ENCODE measurements around the gene RFPL3.

Gene RFPL3

DNA sequence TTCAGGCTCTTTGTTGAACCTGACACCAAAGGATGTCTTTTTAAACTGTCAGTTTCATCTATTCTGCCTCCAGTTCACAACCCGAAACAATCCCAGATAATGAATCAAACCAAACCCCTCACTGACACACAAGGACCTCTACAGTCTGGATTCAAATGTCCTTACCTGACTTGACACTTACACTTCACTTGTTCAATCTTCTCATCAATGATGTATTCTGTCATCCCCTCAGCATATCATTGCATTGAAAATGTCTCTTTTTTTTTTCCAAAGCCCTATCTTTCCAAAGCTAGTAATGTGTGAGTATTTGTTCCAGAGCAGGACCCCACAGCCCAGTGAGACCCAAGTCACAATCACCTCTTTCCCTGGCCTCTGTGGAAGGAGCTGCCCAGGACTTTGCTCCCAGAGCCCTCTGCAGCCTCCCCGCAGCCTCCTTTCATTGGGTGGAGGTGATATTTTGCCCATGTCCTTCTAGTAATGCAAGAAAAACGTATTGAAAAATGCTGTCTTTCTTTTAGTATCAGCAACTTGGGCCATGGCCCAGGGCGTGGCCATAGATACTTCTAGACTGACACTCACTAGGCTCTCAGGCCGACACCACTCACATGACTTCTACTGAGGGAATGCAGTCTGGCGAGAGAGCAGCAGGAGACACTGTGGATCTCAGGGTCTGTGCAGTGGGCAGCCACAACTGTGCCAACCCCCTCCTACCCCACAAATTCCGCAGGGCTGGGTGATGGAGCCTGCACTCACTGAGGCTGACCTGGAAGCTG lies 18.2 kb downstream of the RFPL3 start (continued):
- TF ChIP-seq, protein P1, sequence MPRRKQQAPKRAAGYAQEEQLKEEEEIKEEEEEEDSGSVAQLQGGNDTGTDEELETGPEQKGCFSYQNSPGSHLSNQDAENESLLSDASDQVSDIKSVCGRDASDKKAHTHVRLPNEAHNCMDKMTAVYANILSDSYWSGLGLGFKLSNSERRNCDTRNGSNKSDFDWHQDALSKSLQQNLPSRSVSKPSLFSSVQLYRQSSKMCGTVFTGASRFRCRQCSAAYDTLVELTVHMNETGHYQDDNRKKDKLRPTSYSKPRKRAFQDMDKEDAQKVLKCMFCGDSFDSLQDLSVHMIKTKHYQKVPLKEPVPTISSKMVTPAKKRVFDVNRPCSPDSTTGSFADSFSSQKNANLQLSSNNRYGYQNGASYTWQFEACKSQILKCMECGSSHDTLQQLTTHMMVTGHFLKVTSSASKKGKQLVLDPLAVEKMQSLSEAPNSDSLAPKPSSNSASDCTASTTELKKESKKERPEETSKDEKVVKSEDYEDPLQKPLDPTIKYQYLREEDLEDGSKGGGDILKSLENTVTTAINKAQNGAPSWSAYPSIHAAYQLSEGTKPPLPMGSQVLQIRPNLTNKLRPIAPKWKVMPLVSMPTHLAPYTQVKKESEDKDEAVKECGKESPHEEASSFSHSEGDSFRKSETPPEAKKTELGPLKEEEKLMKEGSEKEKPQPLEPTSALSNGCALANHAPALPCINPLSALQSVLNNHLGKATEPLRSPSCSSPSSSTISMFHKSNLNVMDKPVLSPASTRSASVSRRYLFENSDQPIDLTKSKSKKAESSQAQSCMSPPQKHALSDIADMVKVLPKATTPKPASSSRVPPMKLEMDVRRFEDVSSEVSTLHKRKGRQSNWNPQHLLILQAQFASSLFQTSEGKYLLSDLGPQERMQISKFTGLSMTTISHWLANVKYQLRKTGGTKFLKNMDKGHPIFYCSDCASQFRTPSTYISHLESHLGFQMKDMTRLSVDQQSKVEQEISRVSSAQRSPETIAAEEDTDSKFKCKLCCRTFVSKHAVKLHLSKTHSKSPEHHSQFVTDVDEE (CRISPR knock-in tag; IDR thresholded peaks at IDR 0.05), result no peak
- TF ChIP-seq ZNF565 (CRISPR knock-in tag; conservative IDR thresholded peaks at IDR 0.05; ENCODE audit: low read depth), result no peak

DNA sequence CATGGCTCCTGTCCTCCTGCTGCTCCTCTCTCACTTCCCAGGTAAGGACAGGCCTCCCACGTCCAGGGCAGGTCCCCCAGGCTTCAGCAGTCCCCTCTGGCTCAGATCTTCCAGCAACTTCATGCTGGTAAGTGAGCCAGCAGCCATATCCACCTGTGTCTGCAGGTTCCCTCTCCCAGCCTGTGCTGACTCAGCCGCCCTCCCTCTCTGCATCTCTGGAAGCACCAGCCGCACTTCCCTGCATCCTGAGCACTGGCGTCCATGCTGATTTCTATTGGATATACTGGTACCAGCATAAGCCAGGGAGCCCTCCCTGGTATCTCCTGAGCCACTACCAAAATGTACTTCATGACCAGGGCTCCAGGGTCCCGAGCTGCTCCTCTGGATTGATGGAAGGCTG lies 19.0 kb downstream of the RFPL3 start:
- TF ChIP-seq SNAI2 (CRISPR knock-in tag; IDR thresholded peaks at IDR 0.05), result no peak
- no peak for TF ChIP-seq ZNF8 (CRISPR knock-in tag; IDR thresholded peaks at IDR 0.05)
- TF ChIP-seq, protein P1 (CRISPR knock-in tag; IDR thresholded peaks at IDR 0.05), result no peak
- no peak for TF ChIP-seq ZNF565 (CRISPR knock-in tag; conservative IDR thresholded peaks at IDR 0.05; ENCODE audit: low read depth)
- TF ChIP-seq, protein P2, sequence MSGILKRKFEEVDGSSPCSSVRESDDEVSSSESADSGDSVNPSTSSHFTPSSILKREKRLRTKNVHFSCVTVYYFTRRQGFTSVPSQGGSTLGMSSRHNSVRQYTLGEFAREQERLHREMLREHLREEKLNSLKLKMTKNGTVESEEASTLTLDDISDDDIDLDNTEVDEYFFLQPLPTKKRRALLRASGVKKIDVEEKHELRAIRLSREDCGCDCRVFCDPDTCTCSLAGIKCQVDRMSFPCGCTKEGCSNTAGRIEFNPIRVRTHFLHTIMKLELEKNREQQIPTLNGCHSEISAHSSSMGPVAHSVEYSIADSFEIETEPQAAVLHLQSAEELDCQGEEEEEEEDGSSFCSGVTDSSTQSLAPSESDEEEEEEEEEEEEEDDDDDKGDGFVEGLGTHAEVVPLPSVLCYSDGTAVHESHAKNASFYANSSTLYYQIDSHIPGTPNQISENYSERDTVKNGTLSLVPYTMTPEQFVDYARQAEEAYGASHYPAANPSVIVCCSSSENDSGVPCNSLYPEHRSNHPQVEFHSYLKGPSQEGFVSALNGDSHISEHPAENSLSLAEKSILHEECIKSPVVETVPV (CRISPR knock-in tag; IDR thresholded peaks at IDR 0.05), result no peak
- TF ChIP-seq GLIS3 (CRISPR knock-in tag; IDR thresholded peaks at IDR 0.05), result no peak
- TF ChIP-seq ESRRG (CRISPR knock-in tag; IDR thresholded peaks at IDR 0.05), result no peak
- no peak for ATAC-seq

DNA sequence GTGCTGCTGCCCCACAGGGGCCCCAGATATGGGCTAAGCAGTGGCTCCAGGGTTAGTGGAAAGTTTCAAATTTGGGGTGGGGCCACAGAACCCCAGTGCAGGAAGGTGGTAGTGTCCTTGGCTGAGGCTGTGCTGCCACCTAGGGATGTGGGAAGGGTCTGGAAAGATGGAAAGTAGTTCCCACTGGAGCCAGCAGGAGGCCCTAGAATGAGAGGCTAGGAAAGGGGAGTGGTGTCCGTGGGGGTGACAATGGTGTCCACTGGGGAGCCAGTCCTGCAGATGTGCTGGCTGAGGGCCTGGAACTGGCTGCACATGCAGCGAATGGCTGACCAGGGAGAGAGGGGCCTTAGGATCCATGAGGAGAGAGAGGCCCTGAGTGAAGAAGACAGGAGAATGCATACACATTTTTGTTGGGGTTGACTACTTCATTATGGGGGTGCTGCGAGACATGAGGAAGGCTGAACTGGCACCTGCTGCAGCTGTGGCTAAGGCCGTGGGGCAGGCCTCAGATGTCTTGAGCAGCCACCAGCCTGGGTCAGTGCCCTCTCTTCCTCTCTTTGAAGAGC lies 21.1 kb downstream of the RFPL3 start:
- peak; percentile 94 for ATAC-seq
- TF ChIP-seq ZFP3 (CRISPR knock-in tag; IDR thresholded peaks at IDR 0.05), result no peak
- TF ChIP-seq ZNF70 (CRISPR knock-in tag; IDR thresholded peaks at IDR 0.05), result no peak
- TF ChIP-seq PPARA (CRISPR knock-in tag; IDR thresholded peaks at IDR 0.05; ENCODE audit: borderline replicate concordance), result no peak
- TF ChIP-seq GLIS3 (CRISPR knock-in tag; IDR thresholded peaks at IDR 0.05), result no peak
- TF ChIP-seq ARNTL (CRISPR knock-in tag; IDR thresholded peaks at IDR 0.05; ENCODE audit: borderline replicate concordance, low read depth), result no peak
- TF ChIP-seq ZFP30 (CRISPR knock-in tag; IDR thresholded peaks at IDR 0.05), result no peak
- TF ChIP-seq, protein P2 (CRISPR knock-in tag; IDR thresholded peaks at IDR 0.05), result no peak
- TF ChIP-seq ESRRG (CRISPR knock-in tag; IDR thresholded peaks at IDR 0.05), result no peak
- no peak for TF ChIP-seq OSR1 (CRISPR knock-in tag; IDR thresholded peaks at IDR 0.05)
- TF ChIP-seq TOX (CRISPR knock-in tag; IDR thresholded peaks at IDR 0.05; ENCODE audit: borderline replicate concordance), result no peak
- no peak for TF ChIP-seq ISL1 (CRISPR knock-in tag; IDR thresholded peaks at IDR 0.05)
- TF ChIP-seq, protein P3, sequence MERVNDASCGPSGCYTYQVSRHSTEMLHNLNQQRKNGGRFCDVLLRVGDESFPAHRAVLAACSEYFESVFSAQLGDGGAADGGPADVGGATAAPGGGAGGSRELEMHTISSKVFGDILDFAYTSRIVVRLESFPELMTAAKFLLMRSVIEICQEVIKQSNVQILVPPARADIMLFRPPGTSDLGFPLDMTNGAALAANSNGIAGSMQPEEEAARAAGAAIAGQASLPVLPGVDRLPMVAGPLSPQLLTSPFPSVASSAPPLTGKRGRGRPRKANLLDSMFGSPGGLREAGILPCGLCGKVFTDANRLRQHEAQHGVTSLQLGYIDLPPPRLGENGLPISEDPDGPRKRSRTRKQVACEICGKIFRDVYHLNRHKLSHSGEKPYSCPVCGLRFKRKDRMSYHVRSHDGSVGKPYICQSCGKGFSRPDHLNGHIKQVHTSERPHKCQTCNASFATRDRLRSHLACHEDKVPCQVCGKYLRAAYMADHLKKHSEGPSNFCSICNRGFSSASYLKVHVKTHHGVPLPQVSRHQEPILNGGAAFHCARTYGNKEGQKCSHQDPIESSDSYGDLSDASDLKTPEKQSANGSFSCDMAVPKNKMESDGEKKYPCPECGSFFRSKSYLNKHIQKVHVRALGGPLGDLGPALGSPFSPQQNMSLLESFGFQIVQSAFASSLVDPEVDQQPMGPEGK (CRISPR knock-in tag; IDR thresholded peaks at IDR 0.05; ENCODE audit: borderline replicate concordance), result no peak
- TF ChIP-seq ZNF8 (CRISPR knock-in tag; IDR thresholded peaks at IDR 0.05), result no peak
- TF ChIP-seq, protein P4, sequence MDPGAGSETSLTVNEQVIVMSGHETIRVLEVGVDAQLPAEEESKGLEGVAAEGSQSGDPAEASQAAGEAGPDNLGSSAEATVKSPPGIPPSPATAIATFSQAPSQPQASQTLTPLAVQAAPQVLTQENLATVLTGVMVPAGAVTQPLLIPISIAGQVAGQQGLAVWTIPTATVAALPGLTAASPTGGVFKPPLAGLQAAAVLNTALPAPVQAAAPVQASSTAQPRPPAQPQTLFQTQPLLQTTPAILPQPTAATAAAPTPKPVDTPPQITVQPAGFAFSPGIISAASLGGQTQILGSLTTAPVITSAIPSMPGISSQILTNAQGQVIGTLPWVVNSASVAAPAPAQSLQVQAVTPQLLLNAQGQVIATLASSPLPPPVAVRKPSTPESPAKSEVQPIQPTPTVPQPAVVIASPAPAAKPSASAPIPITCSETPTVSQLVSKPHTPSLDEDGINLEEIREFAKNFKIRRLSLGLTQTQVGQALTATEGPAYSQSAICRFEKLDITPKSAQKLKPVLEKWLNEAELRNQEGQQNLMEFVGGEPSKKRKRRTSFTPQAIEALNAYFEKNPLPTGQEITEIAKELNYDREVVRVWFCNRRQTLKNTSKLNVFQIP (CRISPR knock-in tag; IDR thresholded peaks at IDR 0.05; ENCODE audit: borderline replicate concordance, low read depth), result no peak
- no peak for TF ChIP-seq RARB (CRISPR knock-in tag; IDR thresholded peaks at IDR 0.05)
- TF ChIP-seq TCF4 (CRISPR knock-in tag; IDR thresholded peaks at IDR 0.05; ENCODE audit: borderline replicate concordance), result no peak

All from SK-N-SH treated with all-trans-retinoic acid at 6 μM for 48 hours (cell line).